HEK293 (cell line): ENCODE measurements around the gene MMP14.

ENCODE experiments used
- YY1 ChIP-seq: fragments of 450-650 bp; formaldehyde crosslinking; IDR thresholded peaks from 2 replicates; pipeline ENCODE4 v1.5.1; 2018; ENCODE audit warnings: missing biosample characterization, missing genetic modification characterization
- ZNF423 ChIP-seq: fragments of 450-650 bp; formaldehyde crosslinking; IDR thresholded peaks from 2 replicates; pipeline ENCODE4 v1.5.1; 2016; ENCODE audit warnings: missing biosample characterization, missing genetic modification characterization

DNA sequence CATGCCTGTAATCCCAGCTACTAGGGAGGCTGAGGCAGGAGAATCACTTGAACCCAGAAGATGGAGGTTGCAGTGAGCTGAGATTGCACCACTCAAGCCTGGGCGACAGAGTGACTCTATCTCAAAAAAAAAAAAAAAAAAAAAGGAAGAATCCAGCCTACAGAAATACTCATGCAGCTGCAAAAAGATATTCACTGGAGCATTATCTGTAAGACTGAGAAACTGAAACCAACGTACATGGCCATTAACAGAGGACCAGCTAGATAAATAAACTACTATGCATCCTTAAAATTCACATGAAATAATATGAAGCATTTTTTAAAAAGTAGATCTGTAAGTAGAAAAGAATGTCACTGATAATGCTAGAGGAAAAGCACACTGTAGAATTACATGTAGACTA, 24.7 kb upstream of the MMP14 start:
- TF ChIP-seq ZNF423 (tag by site-specific recombination) (no peak), YY1 (tag by site-specific recombination) (no peak)
